Parathyroid adenoma (tissue), 2 donors: ENCODE results near the gene LRRTM4.

ENCODE experiments used
- H2AFZ ChIP-seq: fragments of 300-600 bp; sonication (generic); one replicate; pipeline ENCODE4 v1.7.0; 2017; ENCODE audit warnings: antibody characterized with exemption, mild to moderate bottlenecking
- H3K27ac ChIP-seq: fragments of 300-600 bp; sonication (generic); one replicate; pipeline ENCODE4 v1.7.0; 2017
- H3K27me3 ChIP-seq: fragments of 300-600 bp; sonication (generic); one replicate; pipeline ENCODE4 v1.7.0; 2017; ENCODE audit warnings: low read length; ENCODE audit not compliant: control insufficient read depth, insufficient read depth
- H3K36me3 ChIP-seq: fragments of 300-600 bp; sonication (generic); one replicate; pipeline ENCODE4 v1.7.0; 2017; ENCODE audit warnings: low read length; ENCODE audit not compliant: control insufficient read depth, insufficient read depth
- H3K4me1 ChIP-seq: fragments of 300-600 bp; sonication (generic); one replicate; pipeline ENCODE4 v1.7.0; 2017; ENCODE audit warnings: control low read depth
- H3K4me2 ChIP-seq: fragments of 300-600 bp; sonication (generic); one replicate; pipeline ENCODE4 v1.7.0; 2017; ENCODE audit warnings: low read length
- H3K4me3 ChIP-seq: fragments of 300-600 bp; sonication (generic); one replicate; pipeline ENCODE4 v1.7.0; 2017; ENCODE audit warnings: low read depth, low read length
- H3K79me2 ChIP-seq: fragments of 300-600 bp; sonication (generic); one replicate; pipeline ENCODE4 v1.7.0; 2017; ENCODE audit warnings: control low read depth
- H3K9ac ChIP-seq: fragments of 300-600 bp; sonication (generic); one replicate; pipeline ENCODE4 v1.7.0; 2017; ENCODE audit warnings: mild to moderate bottlenecking
- H3K9me3 ChIP-seq: fragments of 300-600 bp; sonication (generic); one replicate; pipeline ENCODE4 v1.7.0; 2017; ENCODE audit warnings: low read length; ENCODE audit not compliant: control insufficient read depth
- TF ChIP-seq, protein P1 (sequence below): fragments of 300-600 bp; sonication (generic); IDR thresholded peaks from one replicate; pipeline ENCODE4 v1.7.0; 2017; ENCODE audit warnings: antibody characterized with exemption, mild to moderate bottlenecking
- donor health status: primary hyperparathyroidism.

LRRTM4 gene

DNA sequence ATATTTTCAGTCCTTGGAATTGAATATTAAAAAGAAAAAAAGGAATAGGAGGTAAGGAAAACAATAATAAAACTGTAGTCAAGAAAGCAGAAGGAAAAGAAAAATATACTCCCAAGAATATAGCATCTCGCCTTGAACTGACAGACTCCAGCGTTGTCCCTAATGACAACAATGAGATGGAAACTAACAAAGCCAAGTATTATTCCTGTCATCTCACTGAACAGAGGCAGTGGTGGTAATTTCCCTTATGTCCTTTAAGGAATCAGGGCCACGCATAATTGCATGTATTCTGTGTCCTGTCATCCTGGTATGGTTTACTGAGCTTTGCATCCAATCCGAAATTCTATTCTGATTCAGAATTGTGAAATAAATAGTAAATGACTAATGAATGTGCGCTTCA, 158.9 kb downstream of the LRRTM4 start:
- TF ChIP-seq, protein P1, sequence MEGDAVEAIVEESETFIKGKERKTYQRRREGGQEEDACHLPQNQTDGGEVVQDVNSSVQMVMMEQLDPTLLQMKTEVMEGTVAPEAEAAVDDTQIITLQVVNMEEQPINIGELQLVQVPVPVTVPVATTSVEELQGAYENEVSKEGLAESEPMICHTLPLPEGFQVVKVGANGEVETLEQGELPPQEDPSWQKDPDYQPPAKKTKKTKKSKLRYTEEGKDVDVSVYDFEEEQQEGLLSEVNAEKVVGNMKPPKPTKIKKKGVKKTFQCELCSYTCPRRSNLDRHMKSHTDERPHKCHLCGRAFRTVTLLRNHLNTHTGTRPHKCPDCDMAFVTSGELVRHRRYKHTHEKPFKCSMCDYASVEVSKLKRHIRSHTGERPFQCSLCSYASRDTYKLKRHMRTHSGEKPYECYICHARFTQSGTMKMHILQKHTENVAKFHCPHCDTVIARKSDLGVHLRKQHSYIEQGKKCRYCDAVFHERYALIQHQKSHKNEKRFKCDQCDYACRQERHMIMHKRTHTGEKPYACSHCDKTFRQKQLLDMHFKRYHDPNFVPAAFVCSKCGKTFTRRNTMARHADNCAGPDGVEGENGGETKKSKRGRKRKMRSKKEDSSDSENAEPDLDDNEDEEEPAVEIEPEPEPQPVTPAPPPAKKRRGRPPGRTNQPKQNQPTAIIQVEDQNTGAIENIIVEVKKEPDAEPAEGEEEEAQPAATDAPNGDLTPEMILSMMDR, result no peak
- Histone ChIP-seq H3K9me3 (no peaks in the 10 kb centered on the region), H3K27me3 (no peaks in the 10 kb centered on the region), H3K4me2 (no peak overlapping the region), H3K4me3 (no peak overlapping the region), H2AFZ (no peak overlapping the region), H3K27ac (no peak overlapping the region), H3K4me1 (no peaks in the 10 kb centered on the region), H3K79me2 (no peaks in the 10 kb centered on the region), H3K36me3 (no peaks in the 10 kb centered on the region), H3K9ac (no peak overlapping the region)

DNA sequence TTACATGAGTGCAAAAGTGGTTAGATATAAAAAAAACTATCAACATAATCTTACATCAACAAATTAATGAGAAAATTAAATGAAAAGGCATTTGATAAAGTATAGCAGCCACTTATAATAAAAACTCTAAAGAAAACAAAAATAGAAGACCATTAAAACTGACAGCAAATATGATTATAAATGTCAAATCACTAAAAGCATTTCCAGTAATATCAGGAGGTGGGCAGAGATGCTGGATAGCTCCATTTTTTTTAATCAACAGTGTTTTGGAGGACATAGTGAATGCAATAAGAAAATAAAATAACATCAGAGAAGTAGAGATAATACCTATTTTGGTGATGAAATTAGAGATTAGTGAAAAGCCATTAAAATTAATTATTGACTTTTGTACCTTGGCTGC, 173.4 kb downstream of the LRRTM4 start:
- H2AFZ ChIP-seq, result no peak overlapping the region
- no peak overlapping the region for H3K9ac ChIP-seq
- no peak overlapping the region for H3K4me2 ChIP-seq
- no peak overlapping the region for H3K27ac ChIP-seq
- TF ChIP-seq, protein P1, result no peak
- no peaks in the 10 kb centered on the region for H3K4me1 ChIP-seq
- H3K27me3 ChIP-seq, result no peaks in the 10 kb centered on the region
- H3K36me3 ChIP-seq, result no peaks in the 10 kb centered on the region
- H3K9me3 ChIP-seq, result no peaks in the 10 kb centered on the region
- H3K4me3 ChIP-seq, result no peak overlapping the region
- no peaks in the 10 kb centered on the region for H3K79me2 ChIP-seq

DNA sequence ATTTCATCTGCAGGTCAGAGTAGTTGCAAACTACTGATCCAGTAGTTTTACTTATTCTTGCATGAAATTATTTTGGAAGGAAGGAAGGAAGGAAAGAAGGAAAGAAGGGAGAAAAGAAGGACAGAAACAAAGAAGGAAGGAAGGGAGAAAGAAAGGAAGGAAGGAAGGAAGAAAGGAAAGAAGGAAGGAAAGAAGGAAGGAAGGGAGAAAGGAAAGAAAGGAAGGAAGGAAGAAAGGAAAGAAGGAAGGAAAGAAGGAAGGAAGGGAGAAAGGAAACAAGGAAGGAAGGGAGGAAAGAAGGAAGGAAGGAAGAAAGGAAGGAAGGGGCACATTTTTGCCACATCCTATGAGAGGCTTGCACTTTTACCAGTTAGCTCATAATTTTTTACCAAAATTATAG, 186.2 kb downstream of the LRRTM4 start:
- Histone ChIP-seq H3K79me2 (no peaks in the 10 kb centered on the region), H3K4me3 (no peak overlapping the region), H3K27ac (no peak overlapping the region), H3K27me3 (no peaks in the 10 kb centered on the region), H2AFZ (no peak overlapping the region), H3K9ac (no peak overlapping the region), H3K9me3 (no peaks in the 10 kb centered on the region), H3K4me2 (no peak overlapping the region), H3K4me1 (no peaks in the 10 kb centered on the region), H3K36me3 (no peaks in the 10 kb centered on the region)
- TF ChIP-seq, protein P1, result no peak

DNA sequence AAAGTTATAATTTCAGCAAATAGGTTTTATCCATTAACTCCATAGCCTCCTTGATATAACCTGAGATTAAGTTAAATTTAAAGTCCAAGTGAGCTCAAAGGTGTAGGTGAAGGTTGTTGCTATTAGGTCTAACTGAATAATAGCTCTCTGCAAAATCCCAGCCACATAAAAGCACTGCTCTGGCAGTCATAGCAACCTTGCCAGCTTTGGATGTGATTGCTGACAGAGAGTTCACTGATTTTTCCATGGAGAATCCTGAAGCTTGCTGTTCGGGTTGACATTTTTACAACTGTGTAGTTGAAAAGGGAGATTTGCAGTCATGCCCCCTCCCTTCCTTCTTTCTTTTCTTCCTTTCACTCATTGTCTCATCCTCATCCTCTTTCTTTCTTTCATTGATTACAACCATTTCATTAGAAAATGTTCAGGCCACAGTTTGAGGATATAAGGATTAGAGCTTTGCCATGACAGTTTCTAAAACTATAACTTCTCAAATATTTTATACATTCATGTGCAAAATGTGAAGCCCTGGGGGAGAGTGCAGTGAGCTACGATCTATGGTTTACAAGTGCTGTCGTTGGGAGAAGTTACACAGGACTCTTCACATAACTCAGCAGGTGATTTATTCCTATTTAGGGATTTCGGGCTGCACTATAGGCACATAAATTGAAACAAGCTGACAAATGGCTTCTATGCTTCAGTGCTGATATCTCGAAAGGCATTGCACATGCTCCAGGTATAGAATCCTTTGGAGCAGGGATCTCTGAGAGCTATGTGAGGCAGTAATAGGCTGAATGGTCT, 193.8 kb downstream of the LRRTM4 start:
- Histone ChIP-seq H3K4me2 (no peak overlapping the region), H2AFZ (no peak overlapping the region), H3K4me3 (no peak overlapping the region), H3K79me2 (no peaks in the 10 kb centered on the region), H3K27me3 (no peaks in the 10 kb centered on the region), H3K36me3 (no peaks in the 10 kb centered on the region), H3K27ac (no peak overlapping the region), H3K9ac (no peak overlapping the region), H3K9me3 (no peaks in the 10 kb centered on the region), H3K4me1 (no peaks in the 10 kb centered on the region)
- TF ChIP-seq, protein P1, result no peak

DNA sequence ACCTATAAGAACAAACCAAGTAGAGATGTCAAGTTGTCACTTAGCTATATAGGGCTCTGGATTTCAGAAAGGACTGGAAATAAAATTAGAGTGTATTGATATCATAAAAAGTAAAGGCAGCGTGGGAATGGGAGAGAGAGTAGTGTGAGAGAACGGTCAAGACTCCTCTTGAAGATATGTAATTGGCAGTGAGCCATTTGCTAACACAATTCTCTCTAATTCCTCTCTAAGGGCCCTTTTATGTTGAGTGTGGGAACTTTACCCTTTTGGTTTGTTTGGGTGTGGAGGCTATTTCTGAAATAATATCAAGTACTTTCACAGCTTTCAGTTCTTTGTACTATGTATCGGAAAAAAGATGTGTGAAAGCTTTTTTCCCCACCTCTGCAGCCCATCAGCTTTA, 196.8 kb downstream of the LRRTM4 start:
- Histone ChIP-seq H3K4me3 (no peak overlapping the region), H3K79me2 (no peaks in the 10 kb centered on the region), H3K27ac (no peak overlapping the region), H3K36me3 (no peaks in the 10 kb centered on the region), H2AFZ (no peak overlapping the region), H3K9me3 (no peaks in the 10 kb centered on the region), H3K9ac (no peak overlapping the region), H3K4me2 (no peak overlapping the region), H3K4me1 (no peaks in the 10 kb centered on the region), H3K27me3 (no peaks in the 10 kb centered on the region)
- TF ChIP-seq, protein P1, result no peak
